Measurements from ENCODE around the gene HOXB9. TPM values are rescaled to one million over a fixed set of nuclear protein-coding genes. Genes with fewer than 3 reads are reported as not detected.

The HOXB9 gene
- polyA plus RNA-seq, 3 donors: not detected

DNA sequence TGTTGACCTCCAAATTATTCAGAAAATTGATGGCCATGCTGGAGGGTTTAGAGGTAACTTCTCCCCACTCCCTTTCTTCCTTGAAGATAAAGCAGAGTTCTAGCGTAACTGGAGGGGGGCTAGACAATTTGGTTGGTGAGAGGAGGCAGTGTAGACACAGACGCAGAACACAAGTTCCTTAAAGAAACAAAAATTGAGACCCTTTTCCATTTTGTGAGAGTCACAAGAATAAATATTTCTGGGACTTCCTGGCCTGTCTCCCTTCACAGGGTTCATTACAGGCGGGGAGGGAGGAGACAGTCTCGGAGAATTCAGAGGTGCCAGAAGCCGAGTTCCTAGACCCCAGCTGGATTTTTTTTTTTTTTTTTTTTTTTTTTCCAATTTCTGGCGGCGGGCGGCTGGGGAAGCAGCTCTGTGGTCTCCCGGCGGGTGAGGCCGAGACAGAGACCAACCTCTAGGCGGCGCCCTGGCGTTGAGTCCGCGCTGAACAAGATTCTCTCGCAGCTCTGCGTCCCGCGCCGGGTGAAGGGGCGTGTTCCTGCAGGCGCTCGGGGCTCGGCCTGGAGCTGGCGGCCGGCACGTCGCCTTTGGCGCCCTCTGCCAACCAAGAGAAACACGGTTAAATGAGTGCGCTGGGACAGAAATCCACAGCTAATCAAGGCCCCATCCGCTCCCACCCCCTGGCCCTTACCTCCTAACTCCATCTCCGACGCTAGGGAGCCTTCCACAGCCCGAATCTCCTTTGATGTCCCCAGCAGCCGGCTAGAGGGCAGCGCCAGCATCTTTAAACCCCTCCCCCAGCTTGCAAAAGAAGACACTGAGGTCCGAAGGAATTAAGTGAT is 10.2 kb upstream of the HOXB9 start:
- Histone ChIP-seq H3K9me3 (replicated peaks in 1 of 2; ENCODE audit: control insufficient read depth in 1 of 2, insufficient read depth in 1 of 2, low read length in 2 of 2) (peaks cover 0 to 17% of the 10 kb centered on the region in 2 donors), H3K79me2 (ENCODE audit: insufficient read depth, low read length) (no peaks in the 10 kb centered on the region), H3K4me3 (replicated peaks in 1 of 3; ENCODE audit: low read depth in 2 of 3, low read length in 3 of 3) (no peak overlapping the region), H4K20me1 (ENCODE audit: insufficient read depth, low read length) (no peaks in the 10 kb centered on the region), H3K4me2 (replicated peaks; ENCODE audit: extremely low read depth, low read length, poor library complexity, severe bottlenecking) (no peak overlapping the region), H3K9ac (ENCODE audit: insufficient read depth, low read length, poor library complexity, severe bottlenecking) (no peak overlapping the region), H2AFZ (ENCODE audit: insufficient read depth, low read depth, low read length, poor library complexity, severe bottlenecking) (no peak overlapping the region), H3K4me1 (ENCODE audit: control insufficient read depth in 1 of 2, insufficient read depth in 2 of 2, low read length in 2 of 2) (no peaks in the 10 kb centered on the region), H3K27ac (ENCODE audit: low read depth in 1 of 2, low read length in 2 of 2) (no peak overlapping the region), H3K27me3 (ENCODE audit: control insufficient read depth in 2 of 2, insufficient read depth in 2 of 2, low read length in 2 of 2) (peaks cover 86 to 100% of the 10 kb centered on the region in 2 donors), H3K36me3 (replicated peaks in 1 of 2; ENCODE audit: control insufficient read depth in 1 of 2, insufficient read depth in 2 of 2, low read length in 2 of 2) (no peaks in the 10 kb centered on the region)
- peaks cover 0 to 4% of the 10 kb centered on the region in 2 donors for H3K36me3 Mint-ChIP-seq
- WGBS (ENCODE audit: insufficient coverage): 2% methylated on average over 27 of the region's 39 CpGs
- no peak overlapping the region for H3K27ac Mint-ChIP-seq
- TF ChIP-seq, protein P1, sequence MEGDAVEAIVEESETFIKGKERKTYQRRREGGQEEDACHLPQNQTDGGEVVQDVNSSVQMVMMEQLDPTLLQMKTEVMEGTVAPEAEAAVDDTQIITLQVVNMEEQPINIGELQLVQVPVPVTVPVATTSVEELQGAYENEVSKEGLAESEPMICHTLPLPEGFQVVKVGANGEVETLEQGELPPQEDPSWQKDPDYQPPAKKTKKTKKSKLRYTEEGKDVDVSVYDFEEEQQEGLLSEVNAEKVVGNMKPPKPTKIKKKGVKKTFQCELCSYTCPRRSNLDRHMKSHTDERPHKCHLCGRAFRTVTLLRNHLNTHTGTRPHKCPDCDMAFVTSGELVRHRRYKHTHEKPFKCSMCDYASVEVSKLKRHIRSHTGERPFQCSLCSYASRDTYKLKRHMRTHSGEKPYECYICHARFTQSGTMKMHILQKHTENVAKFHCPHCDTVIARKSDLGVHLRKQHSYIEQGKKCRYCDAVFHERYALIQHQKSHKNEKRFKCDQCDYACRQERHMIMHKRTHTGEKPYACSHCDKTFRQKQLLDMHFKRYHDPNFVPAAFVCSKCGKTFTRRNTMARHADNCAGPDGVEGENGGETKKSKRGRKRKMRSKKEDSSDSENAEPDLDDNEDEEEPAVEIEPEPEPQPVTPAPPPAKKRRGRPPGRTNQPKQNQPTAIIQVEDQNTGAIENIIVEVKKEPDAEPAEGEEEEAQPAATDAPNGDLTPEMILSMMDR (IDR thresholded peaks at IDR 0.05): peak; percentile 75
- H3K4me1 Mint-ChIP-seq: peaks cover 4% of the 10 kb centered on the region
- intact Hi-C loops (cut with micrococcal nuclease): no loop called here
- H3K27me3 Mint-ChIP-seq (ENCODE audit: low read depth in 3 of 3): peaks cover 91 to 99% (median 96%) of the 10 kb centered on the region in 3 donors
- DNase-seq: peak in 2 of 3 donors; percentile 10 to 35
- peak overlapping the region in 1 of 2 donors; percentile 84 for H3K4me3 Mint-ChIP-seq
- peaks cover 0 to 21% (median 11%) of the 10 kb centered on the region in 7 donors for H3K9me3 Mint-ChIP-seq

DNA sequence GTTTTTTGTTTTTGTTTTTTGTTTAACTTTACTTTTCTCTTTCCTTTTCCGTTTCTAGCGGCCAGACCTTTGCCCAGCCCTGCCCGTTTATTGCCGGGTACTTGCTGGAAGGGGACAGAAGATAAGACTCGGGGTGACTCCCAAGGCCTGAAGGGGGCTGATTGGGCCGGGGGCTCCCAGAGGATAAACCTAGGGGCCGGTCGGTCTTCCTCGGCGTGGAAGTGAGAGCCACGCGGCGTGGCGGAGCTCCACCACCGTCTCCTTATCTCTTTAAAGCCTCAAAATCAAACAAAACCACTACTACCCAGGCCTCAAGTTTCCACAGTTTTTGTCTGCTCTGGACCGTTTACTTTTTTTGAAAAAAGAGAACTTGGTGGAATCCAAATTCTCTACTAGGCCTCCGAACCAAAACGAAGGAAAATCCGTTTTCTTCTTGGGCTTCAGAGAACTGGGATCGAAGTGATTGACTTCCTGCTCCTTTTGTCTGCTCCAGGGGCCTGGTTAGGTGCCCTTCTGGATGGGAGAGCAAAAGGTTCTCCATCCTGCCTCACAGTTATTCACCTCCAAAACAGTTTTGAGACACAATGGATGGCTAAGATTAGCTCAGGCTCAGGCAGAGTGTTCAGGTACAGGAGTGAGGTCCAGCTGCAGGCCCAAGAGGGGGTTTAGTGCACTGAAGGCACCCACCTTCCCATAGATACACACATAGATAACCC is 8.5 kb upstream of the HOXB9 start:
- peaks cover 0 to 13% of the 10 kb centered on the region in 2 donors for H3K9me3 ChIP-seq (replicated peaks in 1 of 2; ENCODE audit: control insufficient read depth in 1 of 2, insufficient read depth in 1 of 2, low read length in 2 of 2)
- Mint-ChIP-seq H3K36me3 (peaks cover 0 to 4% of the 10 kb centered on the region in 2 donors), H3K27me3 (ENCODE audit: low read depth in 3 of 3) (peaks cover 92 to 99% (median 98%) of the 10 kb centered on the region in 3 donors), H3K27ac (no peak overlapping the region), H3K9me3 (peaks cover 0 to 17% (median 11%) of the 10 kb centered on the region in 7 donors), H3K4me1 (peaks cover 4% of the 10 kb centered on the region), H3K4me3 (peak overlapping the region in 1 of 2 donors; percentile 84)
- intact Hi-C loops (cut with micrococcal nuclease): no loop called here
- no peaks in the 10 kb centered on the region for H3K36me3 ChIP-seq (replicated peaks in 1 of 2; ENCODE audit: control insufficient read depth in 1 of 2, insufficient read depth in 2 of 2, low read length in 2 of 2)
- H3K27me3 ChIP-seq (ENCODE audit: control insufficient read depth in 2 of 2, insufficient read depth in 2 of 2, low read length in 2 of 2): peaks cover 71 to 100% of the 10 kb centered on the region in 2 donors
- H3K4me1 ChIP-seq (ENCODE audit: control insufficient read depth in 1 of 2, insufficient read depth in 2 of 2, low read length in 2 of 2): no peaks in the 10 kb centered on the region
- H2AFZ ChIP-seq (ENCODE audit: insufficient read depth, low read depth, low read length, poor library complexity, severe bottlenecking): no peak overlapping the region
- no peak overlapping the region for H3K4me3 ChIP-seq (replicated peaks in 1 of 3; ENCODE audit: low read depth in 2 of 3, low read length in 3 of 3)
- no peak overlapping the region for H3K4me2 ChIP-seq (replicated peaks; ENCODE audit: extremely low read depth, low read length, poor library complexity, severe bottlenecking)
- H3K79me2 ChIP-seq (ENCODE audit: insufficient read depth, low read length): no peaks in the 10 kb centered on the region
- no peak overlapping the region for H3K27ac ChIP-seq (ENCODE audit: low read depth in 1 of 2, low read length in 2 of 2)
- H4K20me1 ChIP-seq (ENCODE audit: insufficient read depth, low read length): no peaks in the 10 kb centered on the region
- no peak overlapping the region for H3K9ac ChIP-seq (ENCODE audit: insufficient read depth, low read length, poor library complexity, severe bottlenecking)
- TF ChIP-seq, protein P1 (IDR thresholded peaks at IDR 0.05): no peak
- 78% methylated on average over 14 of the region's 20 CpGs for WGBS (ENCODE audit: insufficient coverage)
- no peak for DNase-seq
